GM12874 (cell line): Measurements from ENCODE around the gene ZNF385C.

ENCODE experiments used
- TF ChIP-seq, protein P1 (sequence below): IDR thresholded peaks from 2 replicates; pipeline ENCODE4 v1.5.1; 2011; ENCODE audit warnings: low read depth, mild to moderate bottlenecking, control low read depth, low read length, moderate library complexity; ENCODE audit not compliant: insufficient read depth

ZNF385C gene

DNA sequence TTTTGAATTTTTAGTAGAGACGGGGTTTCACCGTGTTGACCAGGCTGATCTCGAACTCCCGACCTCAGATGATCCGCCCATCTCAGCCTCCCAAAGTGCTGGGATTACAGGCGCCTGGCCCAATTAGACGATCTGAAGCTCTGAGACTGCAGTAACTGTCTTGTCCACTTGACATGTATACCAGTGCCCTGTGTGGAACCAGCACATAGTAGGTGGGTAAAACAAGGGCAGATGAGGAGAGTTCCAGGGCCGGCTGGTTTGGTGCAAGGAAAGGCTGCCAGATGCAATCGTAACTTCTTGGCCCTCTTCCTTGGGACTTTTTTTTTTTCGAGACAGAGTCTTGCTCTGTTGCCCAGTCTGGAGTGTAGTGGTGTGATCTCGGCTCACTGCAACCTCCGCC is 50.9 kb downstream of the ZNF385C start:
- TF ChIP-seq, protein P1, sequence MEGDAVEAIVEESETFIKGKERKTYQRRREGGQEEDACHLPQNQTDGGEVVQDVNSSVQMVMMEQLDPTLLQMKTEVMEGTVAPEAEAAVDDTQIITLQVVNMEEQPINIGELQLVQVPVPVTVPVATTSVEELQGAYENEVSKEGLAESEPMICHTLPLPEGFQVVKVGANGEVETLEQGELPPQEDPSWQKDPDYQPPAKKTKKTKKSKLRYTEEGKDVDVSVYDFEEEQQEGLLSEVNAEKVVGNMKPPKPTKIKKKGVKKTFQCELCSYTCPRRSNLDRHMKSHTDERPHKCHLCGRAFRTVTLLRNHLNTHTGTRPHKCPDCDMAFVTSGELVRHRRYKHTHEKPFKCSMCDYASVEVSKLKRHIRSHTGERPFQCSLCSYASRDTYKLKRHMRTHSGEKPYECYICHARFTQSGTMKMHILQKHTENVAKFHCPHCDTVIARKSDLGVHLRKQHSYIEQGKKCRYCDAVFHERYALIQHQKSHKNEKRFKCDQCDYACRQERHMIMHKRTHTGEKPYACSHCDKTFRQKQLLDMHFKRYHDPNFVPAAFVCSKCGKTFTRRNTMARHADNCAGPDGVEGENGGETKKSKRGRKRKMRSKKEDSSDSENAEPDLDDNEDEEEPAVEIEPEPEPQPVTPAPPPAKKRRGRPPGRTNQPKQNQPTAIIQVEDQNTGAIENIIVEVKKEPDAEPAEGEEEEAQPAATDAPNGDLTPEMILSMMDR = no peak

- TF ChIP-seq, protein P1 = no peak
Measured at GRCh38 chr17:42045719-42046118, 52.6 kb downstream of the ZNF385C start.

DNA sequence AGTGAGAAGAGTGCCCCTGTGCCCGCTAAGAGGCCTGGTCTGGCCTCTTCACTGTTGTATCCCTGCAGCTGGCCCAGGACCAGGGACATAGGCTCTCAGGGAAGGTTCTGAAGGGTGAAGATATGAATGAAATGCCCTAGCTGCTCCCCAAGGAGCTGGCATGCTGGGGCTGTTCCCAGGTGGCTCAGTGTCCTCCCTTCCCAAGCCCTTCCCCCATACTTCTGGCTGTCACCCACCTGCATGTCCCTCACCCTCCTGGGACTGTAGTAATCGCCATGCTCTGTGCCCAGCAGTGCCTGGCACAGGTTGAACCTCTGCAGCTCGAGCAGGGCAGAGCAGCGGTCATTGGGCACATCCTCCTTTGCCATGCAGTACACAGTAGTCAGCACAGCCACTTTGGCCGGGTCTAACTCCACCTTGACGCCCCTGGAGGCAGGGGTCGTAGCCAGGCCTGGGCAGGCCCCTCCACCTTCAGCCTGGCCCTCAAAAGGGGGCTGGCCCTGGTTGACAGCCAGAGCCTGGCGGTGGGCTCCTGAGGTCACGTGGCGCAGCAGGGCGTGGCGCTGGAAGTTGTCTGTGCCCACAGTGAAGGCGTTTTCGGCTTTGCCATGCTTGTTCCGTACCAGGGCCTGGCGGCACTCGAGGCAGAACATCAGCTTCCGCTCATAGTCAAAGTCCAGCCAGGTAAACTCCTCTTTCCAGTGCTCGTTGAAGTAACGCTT is 55.5 kb downstream of the ZNF385C start:
- TF ChIP-seq, protein P1 = no peak

- TF ChIP-seq, protein P1 = no peak
Measured at GRCh38 chr17:42041619-42042018, 56.7 kb downstream of the ZNF385C start.

- TF ChIP-seq, protein P1 = no peak
Measured at GRCh38 chr17:42040818-42041217, 57.5 kb downstream of the ZNF385C start.

GRCh38 chr17:42039794-42040763 is 58.2 kb downstream of the ZNF385C start:
- TF ChIP-seq, protein P1 = no peak

GRCh38 chr17:42038221-42038973 is 59.9 kb downstream of the ZNF385C start:
- TF ChIP-seq, protein P1 = no peak
